OCI-LY3 (cell line): ENCODE measurements around the gene SARDH.

Experiments used
- EZH2phosphoT487 ChIP-seq: fragments of 200-600 bp; shearing (Covaris generic); IDR thresholded peaks from 2 replicates; pipeline ENCODE4 v1.6.1; 2018; ENCODE audit warnings: antibody characterized with exemption, mixed run types, low read depth
- TF ChIP-seq, protein P1 (sequence below): fragments of 200-600, 300-600 bp; sonication (generic); IDR thresholded peaks from 2 replicates; pipeline ENCODE4 v1.5.1; 2014; ENCODE audit warnings: antibody characterized with exemption, low read length, low read depth

DNA sequence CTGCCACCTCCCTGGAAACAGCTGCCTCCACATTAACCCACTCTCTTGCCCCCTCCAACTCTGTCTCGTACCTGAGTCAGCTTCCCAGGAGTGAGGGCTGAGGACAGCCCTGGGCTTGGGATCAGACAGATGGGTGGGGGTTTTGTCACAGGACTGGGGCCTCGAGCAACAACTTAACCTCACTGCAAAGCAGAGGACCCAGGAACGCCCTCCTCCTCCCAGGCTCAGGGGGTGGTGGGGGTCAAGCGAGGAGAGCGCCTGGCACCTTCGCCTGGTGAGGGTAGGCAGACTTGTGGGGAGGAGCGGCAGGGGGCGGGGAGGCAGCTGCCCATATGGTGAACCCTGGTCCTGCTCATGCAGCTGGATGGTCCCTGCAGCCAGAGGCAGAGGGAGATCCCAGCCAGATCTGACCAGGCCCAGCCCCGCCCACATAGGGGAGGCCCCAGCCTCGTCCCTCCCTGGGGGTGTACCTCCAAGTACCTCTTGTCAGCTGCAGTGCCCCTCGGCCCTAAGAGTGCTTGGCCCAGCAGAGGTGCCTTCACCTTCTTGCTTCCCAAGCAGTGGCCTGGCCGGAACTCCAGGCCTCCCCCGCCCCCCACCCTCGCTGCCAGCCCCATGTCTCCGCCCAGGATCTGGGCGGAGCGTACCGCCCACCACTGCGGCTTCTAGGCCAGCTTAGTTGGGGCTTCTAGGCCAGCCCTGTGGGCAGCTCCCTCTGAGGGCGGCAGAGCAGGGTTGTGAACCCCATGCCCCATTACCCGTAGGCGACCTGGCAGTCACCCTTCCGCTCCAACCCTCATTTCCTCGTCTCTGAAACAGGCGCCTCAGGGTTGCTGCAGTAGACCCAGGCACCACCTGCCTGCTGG, at the start of gene SARDH:
- TF ChIP-seq, protein P1, sequence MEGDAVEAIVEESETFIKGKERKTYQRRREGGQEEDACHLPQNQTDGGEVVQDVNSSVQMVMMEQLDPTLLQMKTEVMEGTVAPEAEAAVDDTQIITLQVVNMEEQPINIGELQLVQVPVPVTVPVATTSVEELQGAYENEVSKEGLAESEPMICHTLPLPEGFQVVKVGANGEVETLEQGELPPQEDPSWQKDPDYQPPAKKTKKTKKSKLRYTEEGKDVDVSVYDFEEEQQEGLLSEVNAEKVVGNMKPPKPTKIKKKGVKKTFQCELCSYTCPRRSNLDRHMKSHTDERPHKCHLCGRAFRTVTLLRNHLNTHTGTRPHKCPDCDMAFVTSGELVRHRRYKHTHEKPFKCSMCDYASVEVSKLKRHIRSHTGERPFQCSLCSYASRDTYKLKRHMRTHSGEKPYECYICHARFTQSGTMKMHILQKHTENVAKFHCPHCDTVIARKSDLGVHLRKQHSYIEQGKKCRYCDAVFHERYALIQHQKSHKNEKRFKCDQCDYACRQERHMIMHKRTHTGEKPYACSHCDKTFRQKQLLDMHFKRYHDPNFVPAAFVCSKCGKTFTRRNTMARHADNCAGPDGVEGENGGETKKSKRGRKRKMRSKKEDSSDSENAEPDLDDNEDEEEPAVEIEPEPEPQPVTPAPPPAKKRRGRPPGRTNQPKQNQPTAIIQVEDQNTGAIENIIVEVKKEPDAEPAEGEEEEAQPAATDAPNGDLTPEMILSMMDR = no peak
- TF ChIP-seq EZH2phosphoT487 = no peak
